ENCODE data around the gene ZBTB38. TPM values are rescaled to one million over a fixed set of nuclear protein-coding genes. Genes with fewer than 3 reads are reported as not detected.

The ZBTB38 gene
- total and polyA plus RNA-seq, 2 donors (not counting 3 experiments of a cell fraction or from before 2014, with no cell fraction given) = 31.1 to 85.2 TPM

GRCh38 chr3:141397996-141398395, 29.7 kb downstream of the ZBTB38 start:
- DNase-seq (ENCODE audit: low read depth, low spot score) (no peak), FAIRE-seq (no peak)
- peaks cover 0 to 5% of the 10 kb centered on the region in 2 experiments for H3K36me3 ChIP-seq (ENCODE audit: control insufficient read depth in 2 of 2, extremely low read depth in 1 of 2, insufficient read depth in 2 of 2, low read length in 2 of 2)
- POLR2A ChIA-PET = no interaction called here
- no peak overlapping the region for H3K9ac ChIP-seq (replicated peaks; ENCODE audit: extremely low read depth, insufficient read depth, low read length)
- CTCF ChIA-PET = no interaction called here
- H3K4me2 ChIP-seq (ENCODE audit: insufficient read depth, low read length) = no peak overlapping the region
- no peak overlapping the region for H3K27ac ChIP-seq (ENCODE audit: insufficient read depth, low read depth, low read length)
- H3K9me3 ChIP-seq (replicated peaks; ENCODE audit: control insufficient read depth, insufficient read depth, low read length) = no peaks in the 10 kb centered on the region
- no peaks in the 10 kb centered on the region for H3K27me3 ChIP-seq (ENCODE audit: control insufficient read depth in 2 of 2, insufficient read depth in 2 of 2, low read length in 2 of 2)
- peaks cover 8% of the 10 kb centered on the region for H3K79me2 ChIP-seq (ENCODE audit: control insufficient read depth, insufficient read depth, low read length)
- no TSS peak for BruUV-seq (replicated peaks)
- H2AFZ ChIP-seq (ENCODE audit: low read depth, low read length) = no peak overlapping the region
- intact Hi-C loops (cut with micrococcal nuclease) (no loop called here), dilution Hi-C loops (cut with MboI; ENCODE audit: extremely low pct_ligation_motif_present, low sequenced_read_pairs) (no loop called here)
- H3K9me1 ChIP-seq (replicated peaks; ENCODE audit: control insufficient read depth, extremely low read depth, insufficient read depth, low read length) = no peaks in the 10 kb centered on the region
- TF ChIP-seq POLR2A (IDR thresholded peaks at IDR 0.05; ENCODE audit: low read depth, low read length) = no peak
- no peak for TF ChIP-seq EZH2 (IDR thresholded peaks at IDR 0.05; ENCODE audit: borderline replicate concordance, low read depth, low read length, severe bottlenecking)
- TF ChIP-seq GATA2 (IDR thresholded peaks at IDR 0.05; ENCODE audit: insufficient read depth, insufficient read length, low read depth, low read length) = no peak
- no peak for TF ChIP-seq MYC (IDR thresholded peaks at IDR 0.05; ENCODE audit: low read depth, low read length)
- TF ChIP-seq FOS (IDR thresholded peaks at IDR 0.05; ENCODE audit: borderline replicate concordance, insufficient read depth, low read length) = no peak
- TF ChIP-seq JUN (IDR thresholded peaks at IDR 0.05; ENCODE audit: borderline replicate concordance, insufficient read depth, insufficient read length, low read depth) = no peak
- no peak for TF ChIP-seq MAX (IDR thresholded peaks at IDR 0.05; ENCODE audit: insufficient read depth, insufficient read length)
- no peak for TF ChIP-seq CTCF (IDR thresholded peaks at IDR 0.05; ENCODE audit: extremely low read depth in 1 of 2, insufficient read depth in 1 of 2, low read depth in 1 of 2, low read length in 2 of 2)
- TF ChIP-seq POLR2AphosphoS5 (IDR thresholded peaks at IDR 0.05; ENCODE audit: insufficient read depth, low read depth, low read length) = no peak
- H3K4me3 ChIP-seq (replicated peaks in 1 of 3; ENCODE audit: insufficient read depth in 1 of 3, low read depth in 1 of 3, low read length in 3 of 3) = no peak overlapping the region
- H4K20me1 ChIP-seq (replicated peaks; ENCODE audit: control insufficient read depth, extremely low read depth, insufficient read depth, low read length) = no peaks in the 10 kb centered on the region
- H3K4me1 ChIP-seq (ENCODE audit: control insufficient read depth, extremely low read depth, insufficient read depth, low read length) = peaks cover 16% of the 10 kb centered on the region

Data from endothelial cell of umbilical vein (primary cell).